ENCODE measurements around the gene FGGY.

DNA sequence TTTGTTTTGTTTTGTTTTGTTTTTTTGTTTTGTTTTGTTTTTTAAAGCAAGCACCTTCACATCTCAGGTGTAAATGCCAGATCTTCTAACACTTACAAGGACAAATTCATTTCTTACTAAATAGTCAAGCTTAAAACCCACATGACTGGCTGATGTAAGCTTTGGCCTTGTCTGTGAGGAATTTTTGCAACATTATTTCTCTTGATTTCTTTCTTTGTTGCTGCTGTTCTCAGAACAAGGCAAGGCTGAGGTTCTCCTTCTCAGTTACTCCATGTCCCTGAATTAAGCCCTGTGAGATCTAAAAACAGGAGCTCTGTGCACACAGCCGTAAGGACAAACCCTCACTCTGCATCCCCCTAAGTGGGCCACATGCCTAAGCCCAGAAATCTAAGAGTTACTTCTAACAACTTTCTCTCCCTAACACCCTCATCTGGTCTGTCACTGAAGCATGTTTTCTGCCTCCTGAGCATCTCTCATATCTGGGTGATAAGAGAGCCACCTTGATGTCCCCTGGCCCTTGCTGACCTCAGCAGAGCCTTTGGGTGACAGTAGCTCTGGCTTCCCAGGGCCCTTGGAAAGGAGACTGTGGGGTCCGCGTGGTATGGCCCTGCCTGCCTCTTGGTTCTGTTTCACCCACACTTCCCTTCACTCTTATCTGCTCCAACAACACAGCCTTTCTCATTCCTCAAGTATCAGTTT, 436.7 kb downstream of the FGGY start:
- TF ChIP-seq, protein P1, sequence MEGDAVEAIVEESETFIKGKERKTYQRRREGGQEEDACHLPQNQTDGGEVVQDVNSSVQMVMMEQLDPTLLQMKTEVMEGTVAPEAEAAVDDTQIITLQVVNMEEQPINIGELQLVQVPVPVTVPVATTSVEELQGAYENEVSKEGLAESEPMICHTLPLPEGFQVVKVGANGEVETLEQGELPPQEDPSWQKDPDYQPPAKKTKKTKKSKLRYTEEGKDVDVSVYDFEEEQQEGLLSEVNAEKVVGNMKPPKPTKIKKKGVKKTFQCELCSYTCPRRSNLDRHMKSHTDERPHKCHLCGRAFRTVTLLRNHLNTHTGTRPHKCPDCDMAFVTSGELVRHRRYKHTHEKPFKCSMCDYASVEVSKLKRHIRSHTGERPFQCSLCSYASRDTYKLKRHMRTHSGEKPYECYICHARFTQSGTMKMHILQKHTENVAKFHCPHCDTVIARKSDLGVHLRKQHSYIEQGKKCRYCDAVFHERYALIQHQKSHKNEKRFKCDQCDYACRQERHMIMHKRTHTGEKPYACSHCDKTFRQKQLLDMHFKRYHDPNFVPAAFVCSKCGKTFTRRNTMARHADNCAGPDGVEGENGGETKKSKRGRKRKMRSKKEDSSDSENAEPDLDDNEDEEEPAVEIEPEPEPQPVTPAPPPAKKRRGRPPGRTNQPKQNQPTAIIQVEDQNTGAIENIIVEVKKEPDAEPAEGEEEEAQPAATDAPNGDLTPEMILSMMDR (IDR thresholded peaks at IDR 0.05; ENCODE audit: insufficient read depth, low read length, poor library complexity, severe bottlenecking) = no peak
- no peak for TF ChIP-seq EZH2phosphoT487 (conservative IDR thresholded peaks at IDR 0.05; ENCODE audit: low read length)
